Fibroblast of lung (primary cell): ENCODE measurements around the gene TSPAN33. TPM values are rescaled to one million over a fixed set of nuclear protein-coding genes. Genes with fewer than 3 reads are reported as not detected.

ENCODE experiments used
- DNase-seq, 2 donors: peaks; one replicate each; pipeline versions ENCODE4 v3.0.0 to v3.0.0-alpha.2; 2010; ENCODE audit warnings: low read depth in 2 of 2
- H2AFZ ChIP-seq: 2 replicates; pipeline ENCODE4 v1.5.1; 2012; ENCODE audit warnings: low read length, control low read depth, inconsistent platforms
- H3K27ac ChIP-seq: 2 replicates; pipeline ENCODE4 v1.5.1; 2011; ENCODE audit warnings: low read length, control low read depth; ENCODE audit not compliant: insufficient read depth
- H3K27me3 ChIP-seq: 2 replicates; pipeline ENCODE4 v1.5.1; 2011; ENCODE audit warnings: mild to moderate bottlenecking, low read length; ENCODE audit not compliant: control insufficient read depth, insufficient read depth
- H3K36me3 ChIP-seq: 2 replicates; pipeline ENCODE4 v1.5.1; 2011; ENCODE audit warnings: low read length; ENCODE audit not compliant: control insufficient read depth, insufficient read depth
- H3K4me1 ChIP-seq: 2 replicates; pipeline ENCODE4 v1.5.1; 2011; ENCODE audit warnings: low read length; ENCODE audit not compliant: control insufficient read depth, insufficient read depth; ENCODE audit errors: extremely low read depth
- H3K4me2 ChIP-seq: 2 replicates; pipeline ENCODE4 v1.5.1; 2011; ENCODE audit warnings: low read length, control low read depth; ENCODE audit not compliant: insufficient read depth; ENCODE audit errors: extremely low read depth
- H3K4me3 ChIP-seq, 4 experiments: fragments of 200-600 bp in 1 of 4; sonication (generic) in 1 of 4; replicated peaks in 1 of 4; 2 replicates each; pipeline ENCODE4 v1.5.1; 2011 to 2016; ENCODE audit warnings: low read length in 4 of 4, low read depth in 3 of 4, mild to moderate bottlenecking in 3 of 4, control low read depth in 2 of 4, inconsistent platforms in 1 of 4, mixed read lengths in 1 of 4; ENCODE audit not compliant: insufficient read depth in 1 of 4; ENCODE audit errors: control extremely low read depth in 1 of 4
- H3K79me2 ChIP-seq: 2 replicates; pipeline ENCODE4 v1.5.1; 2012; ENCODE audit warnings: mild to moderate bottlenecking, low read length, inconsistent platforms; ENCODE audit not compliant: control insufficient read depth, insufficient read depth
- H3K9ac ChIP-seq: 2 replicates; pipeline ENCODE4 v1.5.1; 2011; ENCODE audit warnings: mild to moderate bottlenecking, low read length, control low read depth; ENCODE audit not compliant: insufficient read depth
- H3K9me3 ChIP-seq: 2 replicates; pipeline ENCODE4 v1.5.1; 2012; ENCODE audit warnings: low read depth, low read length; ENCODE audit not compliant: control insufficient read depth, insufficient read depth
- H4K20me1 ChIP-seq: 2 replicates; pipeline ENCODE4 v1.5.1; 2011; ENCODE audit warnings: low read length; ENCODE audit not compliant: control insufficient read depth, insufficient read depth; ENCODE audit errors: extremely low read depth
- CTCF ChIP-seq, 2 donors: IDR thresholded peaks in 1 of 2; conservative IDR thresholded peaks in 1 of 2; 1 replicate in 1 of 2; 2 replicates in 1 of 2; pipeline ENCODE4 v1.5.1; 2011 to 2012; ENCODE audit warnings: low read length in 2 of 2, control low read depth in 1 of 2, inconsistent platforms in 1 of 2, low read depth in 1 of 2, mild to moderate bottlenecking in 1 of 2
- EZH2 ChIP-seq: IDR thresholded peaks from 2 replicates; pipeline ENCODE4 v1.5.1; 2012; ENCODE audit warnings: low read length, control low read depth, mild to moderate bottlenecking; ENCODE audit errors: missing control alignments
- polyA plus RNA-seq, 2 donors: library from polyadenylated mRNA; depleted of rRNA in 1 of 2; stranded (reverse) in 1 of 2; unstranded in 1 of 2; fragments of >200 nt; gene quantifications; 2 replicates each; pipeline ENCODE4 v1.2.1, GENCODE V29; 2011 to 2012; ENCODE audit warnings: missing spikeins in 1 of 2
- total RNA-seq: library from RNA; depleted of rRNA; stranded (reverse); fragments of >200 nt; gene quantifications from 2 replicates; pipeline ENCODE4 v1.2.1, GENCODE V29; 2014

TSPAN33 gene
- total and polyA plus RNA-seq, 2 donors (not counting 1 experiment from before 2014, with no cell fraction given) = 0.17 to 0.36 TPM

GRCh38 chr7:129157651-129158050 lies 13.1 kb downstream of the TSPAN33 start:
- Histone ChIP-seq H3K79me2 (no peaks in the 10 kb centered on the region), H3K4me1 (no peaks in the 10 kb centered on the region), H4K20me1 (no peaks in the 10 kb centered on the region), H3K9me3 (no peaks in the 10 kb centered on the region), H2AFZ (no peak overlapping the region), H3K36me3 (no peaks in the 10 kb centered on the region), H3K4me2 (no peak overlapping the region), H3K4me3 (no peak overlapping the region), H3K27me3 (no peaks in the 10 kb centered on the region), H3K27ac (no peak overlapping the region), H3K9ac (no peak overlapping the region)
- DNase-seq = no peak
- TF ChIP-seq CTCF (conservative IDR thresholded peaks at IDR 0.05 in 1 of 2, IDR thresholded peaks at IDR 0.05 in 1 of 2; ENCODE audit: low read depth in 1 of 2, low read length in 2 of 2) (no peak), EZH2 (no peak)

- H3K36me3 ChIP-seq = no peaks in the 10 kb centered on the region
- no peaks in the 10 kb centered on the region for H3K9me3 ChIP-seq
- H2AFZ ChIP-seq = no peak overlapping the region
- H4K20me1 ChIP-seq = no peaks in the 10 kb centered on the region
- no peak overlapping the region for H3K9ac ChIP-seq
- H3K27ac ChIP-seq = no peak overlapping the region
- H3K4me1 ChIP-seq = no peaks in the 10 kb centered on the region
- H3K4me3 ChIP-seq = no peak overlapping the region
- H3K27me3 ChIP-seq = no peaks in the 10 kb centered on the region
- TF ChIP-seq CTCF (conservative IDR thresholded peaks at IDR 0.05 in 1 of 2, IDR thresholded peaks at IDR 0.05 in 1 of 2; ENCODE audit: low read depth in 1 of 2, low read length in 2 of 2) (no peak), EZH2 (no peak)
- H3K4me2 ChIP-seq = no peak overlapping the region
- DNase-seq = no peak
- H3K79me2 ChIP-seq = no peaks in the 10 kb centered on the region
These were observed 15.0 kb downstream of the TSPAN33 start for GRCh38 chr7:129159539-129159938.

- no peaks in the 10 kb centered on the region for H3K36me3 ChIP-seq
- no peaks in the 10 kb centered on the region for H3K79me2 ChIP-seq
- no peaks in the 10 kb centered on the region for H4K20me1 ChIP-seq
- no peak for TF ChIP-seq EZH2
- no peak for TF ChIP-seq CTCF (conservative IDR thresholded peaks at IDR 0.05 in 1 of 2, IDR thresholded peaks at IDR 0.05 in 1 of 2; ENCODE audit: low read depth in 1 of 2, low read length in 2 of 2)
- no peak overlapping the region for H3K4me2 ChIP-seq
- no peaks in the 10 kb centered on the region for H3K4me1 ChIP-seq
- H3K27ac ChIP-seq = no peak overlapping the region
- no peak for DNase-seq
- no peaks in the 10 kb centered on the region for H3K27me3 ChIP-seq
- no peak overlapping the region for H2AFZ ChIP-seq
- H3K9ac ChIP-seq = no peak overlapping the region
- no peaks in the 10 kb centered on the region for H3K9me3 ChIP-seq
- no peak overlapping the region for H3K4me3 ChIP-seq
These were observed 15.8 kb downstream of the TSPAN33 start for GRCh38 chr7:129160161-129160905.
